HG02798 (cell line): Measurements from ENCODE around the gene GABBR2.

ENCODE experiments used
- ATAC-seq: cut with Tn5 transposase; IDR thresholded peaks from one replicate; pipeline ENCODE4 v1.9.1; 2021; ENCODE audit warnings: mild to moderate bottlenecking; ENCODE audit not compliant: unreplicated experiment, poor library complexity

GABBR2 gene

DNA sequence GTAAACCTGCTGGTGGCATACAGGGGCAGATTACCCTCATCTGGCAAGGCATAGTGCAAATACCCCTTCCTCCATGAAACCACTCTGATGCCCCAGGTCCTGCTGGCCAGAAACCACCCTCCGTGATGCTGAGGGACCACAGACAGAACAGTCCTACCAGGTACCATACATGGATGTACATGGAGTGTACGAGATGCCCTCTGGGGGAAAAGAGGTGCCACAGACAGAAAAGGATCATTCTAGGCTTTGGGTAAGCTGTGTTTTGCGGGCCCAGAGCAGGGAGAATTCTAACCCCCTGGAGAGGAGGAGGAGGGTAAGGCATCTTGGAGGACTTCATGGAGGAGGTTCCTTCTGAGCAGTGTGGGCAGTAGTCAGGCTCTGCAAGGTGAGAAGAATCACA, 68.3 kb downstream of the GABBR2 start:
- no peak for ATAC-seq

DNA sequence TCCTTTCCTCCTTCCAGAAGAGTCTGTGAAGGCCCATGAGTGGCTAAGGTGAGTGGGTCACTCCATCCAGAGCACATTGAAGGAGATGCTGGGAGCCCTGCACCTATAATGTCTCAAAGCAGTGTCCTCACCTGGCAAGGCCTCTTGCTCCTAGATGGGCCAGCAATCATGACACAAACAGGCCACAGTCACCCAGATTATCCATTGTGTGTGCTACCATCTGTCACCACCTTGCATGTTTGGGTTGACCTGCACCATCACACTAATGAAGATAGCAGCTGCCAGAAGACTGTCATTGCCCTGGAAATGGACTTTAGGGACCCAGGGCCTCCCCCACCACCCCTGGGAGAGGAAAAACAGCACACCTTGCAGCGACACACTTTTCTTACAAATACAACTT, 69.6 kb downstream of the GABBR2 start:
- no peak for ATAC-seq

DNA sequence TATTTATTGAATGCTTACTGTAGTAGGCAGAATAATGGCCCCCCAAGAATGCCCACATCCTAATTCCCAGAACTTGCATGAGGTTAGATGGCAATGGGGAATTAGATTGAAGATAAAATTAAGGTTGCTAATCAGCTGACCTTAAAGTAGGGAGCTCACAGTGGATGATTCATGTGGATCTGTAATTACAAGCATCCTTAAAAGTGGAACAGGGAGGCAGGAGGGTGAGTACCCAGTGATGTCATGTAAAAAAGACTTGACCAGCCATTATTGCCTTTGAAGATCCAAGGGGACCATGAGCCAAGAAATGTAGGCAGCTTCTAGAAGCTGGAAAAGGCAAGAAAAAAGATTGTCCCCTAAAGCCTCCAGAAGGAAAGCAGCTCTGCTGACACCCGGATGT, 71.4 kb downstream of the GABBR2 start:
- no peak for ATAC-seq

DNA sequence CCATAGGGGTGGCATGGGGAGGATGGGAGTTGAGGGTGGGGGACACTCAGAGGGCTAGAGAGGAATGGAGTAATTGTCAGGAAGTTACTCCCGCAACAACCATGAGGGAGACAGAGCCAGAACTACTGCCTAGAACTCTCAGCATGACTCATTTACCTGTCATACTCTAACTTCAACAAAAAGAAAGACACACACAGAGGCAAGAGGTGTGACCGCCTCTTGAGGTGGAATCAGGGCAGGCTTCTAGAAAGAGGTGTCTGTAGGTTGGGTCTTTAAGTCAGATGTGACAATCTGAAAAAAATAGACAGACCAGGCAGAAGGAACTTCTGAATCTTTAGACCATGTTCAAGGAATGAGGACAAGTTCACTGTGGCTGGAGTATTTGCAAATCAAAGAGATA, 73.4 kb downstream of the GABBR2 start:
- ATAC-seq, result no peak

GRCh38 chr9:98634685-98635336, 73.9 kb downstream of the GABBR2 start:
- ATAC-seq, result no peak

GRCh38 chr9:98632839-98633238, 75.9 kb downstream of the GABBR2 start:
- no peak for ATAC-seq

- ATAC-seq, result no peak
Measured at GRCh38 chr9:98627296-98627695, 81.4 kb downstream of the GABBR2 start.

- no peak for ATAC-seq
Measured at GRCh38 chr9:98625728-98626127, 83.0 kb downstream of the GABBR2 start.

- no peak for ATAC-seq
Measured at GRCh38 chr9:98619788-98620187, 88.9 kb downstream of the GABBR2 start.

DNA sequence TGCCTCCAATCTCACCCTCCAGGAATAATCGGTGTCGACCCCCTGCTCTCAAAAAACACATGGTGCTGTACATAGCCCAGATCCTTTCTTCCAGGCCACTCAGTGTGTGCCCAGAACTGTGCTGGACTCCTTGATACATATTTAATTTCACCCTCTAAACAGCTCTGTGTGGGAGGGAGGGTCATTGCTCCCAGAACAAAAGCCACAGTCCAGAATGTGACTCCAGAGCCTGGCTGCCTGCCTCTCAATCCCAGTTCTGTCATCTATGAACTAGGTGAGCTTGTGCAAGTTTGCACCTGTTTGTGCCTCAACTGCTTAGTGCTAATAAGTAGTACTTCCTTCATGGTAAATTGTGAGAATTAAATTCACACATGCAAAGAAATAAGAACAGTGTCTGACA, 93.1 kb downstream of the GABBR2 start:
- no peak for ATAC-seq

- no peak for ATAC-seq
Measured at GRCh38 chr9:98614941-98615340, 93.8 kb downstream of the GABBR2 start.

DNA sequence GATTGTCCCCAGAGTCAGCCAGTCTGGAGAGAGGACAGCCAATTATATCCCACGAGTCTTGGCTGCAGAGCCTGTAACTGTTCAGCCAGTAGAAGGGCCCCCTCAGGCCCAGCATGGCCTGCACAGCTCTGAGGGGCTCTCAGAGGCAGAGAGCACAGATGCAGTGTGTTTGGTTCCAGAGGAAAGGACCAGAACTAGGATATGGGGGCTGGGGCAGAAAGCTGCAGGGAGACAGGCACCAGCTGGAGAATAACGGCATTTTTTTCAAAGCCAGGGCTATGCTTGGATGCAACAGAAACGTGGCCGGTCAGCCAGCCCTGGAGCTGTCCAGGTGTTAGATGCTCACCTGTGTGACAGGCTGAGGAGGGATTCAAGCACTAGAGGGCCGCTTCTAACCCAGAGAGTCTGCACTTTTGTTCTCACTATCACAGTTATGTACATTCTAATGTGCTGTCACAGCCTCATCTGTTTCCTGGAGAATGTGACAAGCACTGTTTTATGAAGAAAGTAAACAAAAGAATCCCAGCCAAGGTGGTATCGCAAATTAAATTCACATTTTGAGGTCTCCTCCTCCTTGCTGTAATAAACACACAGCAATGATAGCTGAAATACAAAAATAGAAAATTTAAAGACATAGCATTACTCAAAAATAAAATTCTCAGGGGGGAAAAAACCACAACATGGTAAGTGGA, 96.5 kb downstream of the GABBR2 start:
- no peak for ATAC-seq

GRCh38 chr9:98611319-98611718, 97.4 kb downstream of the GABBR2 start:
- ATAC-seq, result no peak

DNA sequence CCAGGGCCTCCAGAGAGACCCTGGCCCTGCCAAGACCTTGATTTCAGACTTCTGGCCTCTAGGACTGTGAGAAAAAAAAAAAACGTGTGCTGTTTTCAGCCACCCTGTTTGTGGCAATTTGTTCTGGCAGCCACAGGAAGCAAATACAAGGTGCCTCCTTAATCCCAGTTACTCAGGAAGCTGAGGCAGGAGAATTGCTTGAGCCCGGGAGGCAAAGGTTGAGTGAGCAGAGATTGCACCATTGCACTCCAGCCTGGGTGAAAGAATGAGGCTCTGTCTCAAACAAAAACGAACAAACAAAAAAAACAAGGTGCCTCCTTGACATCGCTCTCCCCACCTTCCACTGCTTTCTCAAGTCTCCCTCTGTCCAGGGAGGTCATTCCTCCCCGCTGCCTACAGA, 98.0 kb downstream of the GABBR2 start:
- ATAC-seq, result no peak

DNA sequence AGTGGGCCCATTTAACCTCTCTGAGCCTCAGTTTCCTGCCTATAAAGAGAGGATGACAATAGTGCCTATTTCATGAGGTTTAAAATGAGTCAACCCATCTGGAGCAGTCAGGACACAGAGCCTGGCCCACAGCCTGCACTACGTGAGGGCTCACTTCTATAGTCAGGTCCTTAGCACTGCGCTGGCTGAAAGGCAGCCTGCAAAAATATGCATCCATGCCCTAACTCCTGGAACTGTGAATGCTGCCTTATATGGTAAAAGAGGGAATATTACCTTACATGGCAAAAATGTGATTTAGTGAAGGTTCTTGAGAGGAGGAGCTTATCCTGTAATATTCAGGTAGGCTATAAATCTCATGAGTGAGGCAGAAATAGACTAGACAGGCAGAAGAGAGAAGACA, 98.5 kb downstream of the GABBR2 start:
- no peak for ATAC-seq

DNA sequence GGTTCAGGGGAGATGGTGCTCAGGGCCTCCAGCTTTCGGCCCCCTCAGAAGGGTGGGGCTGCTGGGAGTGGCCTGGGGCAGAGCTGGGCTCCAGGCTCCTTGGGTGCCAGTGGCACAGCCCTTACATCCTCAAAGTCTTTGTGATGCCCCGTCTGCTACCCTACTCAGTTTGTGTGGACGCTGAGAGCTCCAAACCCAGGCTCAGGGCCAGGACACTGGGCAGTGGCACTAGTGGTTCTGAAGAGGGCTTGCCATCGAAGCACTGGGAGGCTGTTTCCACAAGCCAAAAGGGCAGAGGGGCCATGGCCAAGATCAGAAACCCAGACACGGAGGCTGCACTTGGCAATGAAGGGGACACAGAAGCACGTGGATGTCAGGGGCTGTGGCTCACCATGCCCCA, 99.1 kb downstream of the GABBR2 start:
- ATAC-seq, result no peak

GRCh38 chr9:98607787-98608186, 100.9 kb downstream of the GABBR2 start:
- ATAC-seq, result no peak

GRCh38 chr9:98607152-98607551, 101.6 kb downstream of the GABBR2 start:
- no peak for ATAC-seq

GRCh38 chr9:98606730-98607129, 102.0 kb downstream of the GABBR2 start:
- ATAC-seq, result no peak

- ATAC-seq, result no peak
Measured at GRCh38 chr9:98605116-98605515, 103.6 kb downstream of the GABBR2 start.

DNA sequence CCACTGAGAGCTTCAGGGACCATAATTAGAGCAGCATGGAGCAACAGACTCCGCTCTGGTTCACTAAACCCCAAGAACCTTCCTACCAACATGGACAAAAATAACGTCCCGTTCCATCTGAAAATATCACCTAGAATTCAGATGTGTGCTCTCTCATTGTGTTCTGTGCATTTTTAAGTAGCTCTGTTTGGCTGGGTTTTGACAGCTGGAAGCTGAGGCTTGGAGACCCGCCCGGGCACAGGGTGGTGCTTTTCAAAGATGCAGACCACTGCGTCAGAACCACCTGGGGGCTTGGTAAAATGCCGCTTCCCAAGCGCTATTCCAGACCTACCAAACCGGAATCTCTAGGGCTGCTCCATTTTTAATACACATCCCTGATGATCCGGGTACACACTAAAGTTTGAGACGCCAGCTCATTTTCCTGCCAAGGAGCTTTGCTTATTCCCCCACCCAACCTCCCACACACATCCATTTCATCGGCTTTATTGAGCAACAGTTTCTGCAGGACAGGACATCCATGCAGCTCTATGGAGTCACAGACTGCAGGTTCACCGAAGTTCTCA, 104.8 kb downstream of the GABBR2 start:
- ATAC-seq, result no peak
